ENCODE data around the gene JPH2. TPM values are rescaled to one million over a fixed set of nuclear protein-coding genes. Genes with fewer than 3 reads are reported as not detected.

Gene JPH2
- total RNA-seq, 1 donor from 2014 or later = 197 TPM

- no peak for ATAC-seq
- intact Hi-C loops (cut with DNase I) = loop anchor here (10.0 kb wide), 2 partner anchors 187 to 357 kb away; partner anchors contain the start of gene TTPAL
- no peak for DNase-seq (ENCODE audit: missing footprints)
Measured at GRCh38 chr20:44117296-44118184, 69.4 kb downstream of the JPH2 start.

GRCh38 chr20:44115762-44116644, 71.0 kb downstream of the JPH2 start:
- no peak for DNase-seq (ENCODE audit: missing footprints)
- ATAC-seq = peak; percentile 5
- intact Hi-C loops (cut with DNase I) = loop anchor here (1.0 to 10.0 kb wide), 4 partner anchors 33 to 359 kb away; partner anchors contain the start of gene TTPAL

- intact Hi-C loops (cut with DNase I) = loop anchor here (2.0 to 10.0 kb wide), 3 partner anchors 34 to 360 kb away; partner anchors contain the start of gene TTPAL
- no peak for ATAC-seq
Measured at GRCh38 chr20:44115181-44115580, 71.8 kb downstream of the JPH2 start.

GRCh38 chr20:44113618-44114376, 73.2 kb downstream of the JPH2 start:
- ATAC-seq (no peak), DNase-seq (ENCODE audit: missing footprints) (no peak)
- intact Hi-C loops (cut with DNase I) = loop anchor here (2.0 to 10.0 kb wide), 3 partner anchors 35 to 361 kb away; partner anchors contain the start of gene TTPAL

More at GRCh38 chr20:44115181-44115580, 71.8 kb downstream of the JPH2 start:
- DNase-seq (ENCODE audit: missing footprints) = no peak

- intact Hi-C loops (cut with DNase I) = loop anchor here (10.0 kb wide), 2 partner anchors 192 to 362 kb away; partner anchors contain the start of gene TTPAL
- ATAC-seq (no peak), DNase-seq (ENCODE audit: missing footprints) (no peak)
Measured at GRCh38 chr20:44112889-44113617, 73.9 kb downstream of the JPH2 start.

GRCh38 chr20:44112456-44112855, 74.5 kb downstream of the JPH2 start:
- no peak for ATAC-seq
- no peak for DNase-seq (ENCODE audit: missing footprints)
- intact Hi-C loops (cut with DNase I) = loop anchor here (10.0 kb wide), 2 partner anchors 192 to 362 kb away; partner anchors contain the start of gene TTPAL

- ATAC-seq = no peak
- DNase-seq (ENCODE audit: missing footprints) = no peak
- intact Hi-C loops (cut with DNase I) = loop anchor here (10.0 kb wide), 2 partner anchors 193 to 363 kb away; partner anchors contain the start of gene TTPAL
Measured at GRCh38 chr20:44111712-44112335, 75.2 kb downstream of the JPH2 start.

- ATAC-seq (no peak), DNase-seq (ENCODE audit: missing footprints) (no peak)
- intact Hi-C loops (cut with DNase I) = loop anchor here (10.0 kb wide), 2 partner anchors 194 to 364 kb away; partner anchors contain the start of gene TTPAL
Measured at GRCh38 chr20:44110816-44111568, 76.0 kb downstream of the JPH2 start.

- DNase-seq (ENCODE audit: missing footprints) (no peak), ATAC-seq (peak; percentile 9)
- intact Hi-C loops (cut with DNase I) = loop anchor here (10.0 kb wide), 2 partner anchors 195 to 365 kb away; partner anchors contain the start of gene TTPAL
Measured at GRCh38 chr20:44109951-44110361, 77.0 kb downstream of the JPH2 start.

- DNase-seq (ENCODE audit: missing footprints) (no peak), ATAC-seq (no peak)
- intact Hi-C loops (cut with DNase I) = no loop called here
Measured at GRCh38 chr20:44106615-44107014, 80.4 kb downstream of the JPH2 start.

GRCh38 chr20:44104798-44105517, 82.0 kb downstream of the JPH2 start:
- no peak for DNase-seq (ENCODE audit: missing footprints)
- no peak for ATAC-seq
- intact Hi-C loops (cut with DNase I) = no loop called here

- DNase-seq (ENCODE audit: missing footprints) (no peak), ATAC-seq (no peak)
- intact Hi-C loops (cut with DNase I) = no loop called here
Measured at GRCh38 chr20:44102582-44102981, 84.4 kb downstream of the JPH2 start.

GRCh38 chr20:44099832-44100231, 87.2 kb downstream of the JPH2 start:
- DNase-seq (ENCODE audit: missing footprints) (no peak), ATAC-seq (no peak)
- intact Hi-C loops (cut with DNase I) = no loop called here

GRCh38 chr20:44098657-44099056, 88.3 kb downstream of the JPH2 start:
- DNase-seq (ENCODE audit: missing footprints) (no peak), ATAC-seq (no peak)
- intact Hi-C loops (cut with DNase I) = no loop called here

- DNase-seq (ENCODE audit: missing footprints) = no peak
- intact Hi-C loops (cut with DNase I) = no loop called here
- ATAC-seq = no peak
Measured at GRCh38 chr20:44098256-44098630, 88.7 kb downstream of the JPH2 start.
